ENCODE data around the gene SECTM1.
A peak's percentile ranks its signal among the peaks of the same experiment; 100 is the strongest.

The SECTM1 gene

GRCh38 chr17:82277851-82278250, 55.7 kb downstream of the SECTM1 start:
- DNase-seq: no peak

GRCh38 chr17:82276938-82277337, 56.6 kb downstream of the SECTM1 start:
- DNase-seq: no peak

- no peak for DNase-seq
Measured at GRCh38 chr17:82275326-82275725, 58.2 kb downstream of the SECTM1 start.

GRCh38 chr17:82274134-82275020, 59.2 kb downstream of the SECTM1 start:
- DNase-seq: no peak

- DNase-seq: peak; percentile 87
Measured at GRCh38 chr17:82273327-82274133, 60.0 kb downstream of the SECTM1 start, which contains the start of gene CSNK1D. TSS of gene CSNK1D (minus strand) at chr17:82273700. CDS start at chr17:82273381, 319 bp downstream.

- no peak for DNase-seq
Measured at GRCh38 chr17:82272495-82273326, 60.9 kb downstream of the SECTM1 start.

- DNase-seq: no peak
Measured at GRCh38 chr17:82271401-82271800, 62.2 kb downstream of the SECTM1 start.

All from NCI-H1092 treated with DMSO at 0.1 percent for 48 hours (cell line).